NCI-H2081 (cell line): ENCODE results near the gene GOLGA3.

Source experiments
- DNase-seq, 2 experiments: peaks; one replicate each; lab custom pipeline; 2025; lab: John Stamatoyannopoulos, UW

The GOLGA3 gene

GRCh38 chr12:132720606-132721345 lies 107.9 kb downstream of the GOLGA3 start:
- no peak for DNase-seq

DNA sequence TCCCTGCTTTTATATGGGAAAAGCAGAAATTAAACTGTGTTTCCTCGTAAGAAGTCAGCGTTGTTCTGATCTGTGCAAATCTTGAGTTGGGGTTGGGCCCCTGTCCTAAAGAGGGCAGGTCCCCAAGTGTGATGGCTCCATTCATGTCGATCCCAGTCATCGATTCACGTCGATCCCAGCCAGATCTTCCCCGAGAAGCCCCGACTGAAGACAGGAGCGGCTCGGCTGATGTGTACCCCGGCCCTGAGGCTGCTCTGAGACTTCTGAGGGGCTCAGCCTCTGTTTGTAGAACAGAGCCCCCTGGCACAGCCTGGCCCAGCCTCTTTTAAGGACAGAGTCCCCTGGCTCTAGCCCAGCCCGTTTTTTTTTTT lies 108.7 kb downstream of the GOLGA3 start:
- no peak for DNase-seq

- DNase-seq = no peak
These were observed 109.3 kb downstream of the GOLGA3 start for GRCh38 chr12:132719141-132719953.
